ENCODE results near the gene LPCAT3.

DNA sequence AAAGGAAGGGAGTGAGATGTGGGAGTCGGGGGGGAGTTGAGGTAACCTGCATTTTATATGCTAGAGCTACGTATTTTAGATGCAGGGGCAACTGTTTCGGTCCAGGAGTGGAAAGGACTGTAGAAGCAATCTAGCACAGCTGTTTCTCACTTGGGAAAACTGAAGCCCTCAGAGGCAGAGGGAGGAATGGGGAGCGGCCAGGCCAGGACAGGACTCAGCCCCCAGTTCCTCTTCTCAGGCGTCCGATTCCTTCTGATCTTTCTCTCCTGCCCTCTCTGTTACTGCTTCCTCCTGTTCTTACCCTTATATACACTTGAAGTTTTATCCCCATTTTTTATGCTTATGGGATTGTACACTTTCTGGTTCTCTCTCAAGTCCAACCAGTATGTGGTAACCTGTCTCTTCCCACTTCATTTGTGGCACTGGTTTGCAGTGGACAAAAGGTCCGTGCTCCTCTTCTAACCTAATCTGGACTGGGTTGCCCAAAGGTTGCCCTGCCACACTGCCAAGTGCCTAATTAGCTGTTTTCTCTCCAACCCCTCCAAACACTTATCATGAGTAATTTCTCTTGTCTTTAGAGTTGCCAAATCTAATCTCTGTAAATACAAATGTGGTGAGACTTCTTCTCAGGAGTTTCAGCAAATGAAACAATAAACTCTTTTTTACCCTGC is 16.2 kb downstream of the LPCAT3 start:
- TF ChIP-seq, protein P1, sequence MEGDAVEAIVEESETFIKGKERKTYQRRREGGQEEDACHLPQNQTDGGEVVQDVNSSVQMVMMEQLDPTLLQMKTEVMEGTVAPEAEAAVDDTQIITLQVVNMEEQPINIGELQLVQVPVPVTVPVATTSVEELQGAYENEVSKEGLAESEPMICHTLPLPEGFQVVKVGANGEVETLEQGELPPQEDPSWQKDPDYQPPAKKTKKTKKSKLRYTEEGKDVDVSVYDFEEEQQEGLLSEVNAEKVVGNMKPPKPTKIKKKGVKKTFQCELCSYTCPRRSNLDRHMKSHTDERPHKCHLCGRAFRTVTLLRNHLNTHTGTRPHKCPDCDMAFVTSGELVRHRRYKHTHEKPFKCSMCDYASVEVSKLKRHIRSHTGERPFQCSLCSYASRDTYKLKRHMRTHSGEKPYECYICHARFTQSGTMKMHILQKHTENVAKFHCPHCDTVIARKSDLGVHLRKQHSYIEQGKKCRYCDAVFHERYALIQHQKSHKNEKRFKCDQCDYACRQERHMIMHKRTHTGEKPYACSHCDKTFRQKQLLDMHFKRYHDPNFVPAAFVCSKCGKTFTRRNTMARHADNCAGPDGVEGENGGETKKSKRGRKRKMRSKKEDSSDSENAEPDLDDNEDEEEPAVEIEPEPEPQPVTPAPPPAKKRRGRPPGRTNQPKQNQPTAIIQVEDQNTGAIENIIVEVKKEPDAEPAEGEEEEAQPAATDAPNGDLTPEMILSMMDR (conservative IDR thresholded peaks at IDR 0.05; ENCODE audit: low read length), result no peak
- no peak for TF ChIP-seq EZH2phosphoT487 (IDR thresholded peaks at IDR 0.05; ENCODE audit: borderline replicate concordance)
